Retinal pigment epithelial cell (primary cell): Measurements from ENCODE around the gene NUDT21.
"Not testable (repeated sequence)": the region's sequence is repeated elsewhere in the genome, so short reads cannot be mapped to it uniquely, and the experiment has no call there.

Experiments
- DNase-seq: peaks from one replicate; pipeline ENCODE4 v3.0.0-alpha.2; 2010; ENCODE audit warnings: low read depth
- H3K4me3 ChIP-seq: 2 replicates; pipeline ENCODE4 v1.5.1; 2011; ENCODE audit warnings: mild to moderate bottlenecking, low read length, control low read depth, moderate library complexity
- TF ChIP-seq, protein P1 (sequence below): conservative IDR thresholded peaks from 2 replicates; pipeline ENCODE4 v1.5.1; 2011; ENCODE audit warnings: low read depth, low read length, control low read depth, inconsistent platforms

NUDT21 gene

GRCh38 chr16:56389554-56389953 is 61.6 kb downstream of the NUDT21 start:
- TF ChIP-seq, protein P1, sequence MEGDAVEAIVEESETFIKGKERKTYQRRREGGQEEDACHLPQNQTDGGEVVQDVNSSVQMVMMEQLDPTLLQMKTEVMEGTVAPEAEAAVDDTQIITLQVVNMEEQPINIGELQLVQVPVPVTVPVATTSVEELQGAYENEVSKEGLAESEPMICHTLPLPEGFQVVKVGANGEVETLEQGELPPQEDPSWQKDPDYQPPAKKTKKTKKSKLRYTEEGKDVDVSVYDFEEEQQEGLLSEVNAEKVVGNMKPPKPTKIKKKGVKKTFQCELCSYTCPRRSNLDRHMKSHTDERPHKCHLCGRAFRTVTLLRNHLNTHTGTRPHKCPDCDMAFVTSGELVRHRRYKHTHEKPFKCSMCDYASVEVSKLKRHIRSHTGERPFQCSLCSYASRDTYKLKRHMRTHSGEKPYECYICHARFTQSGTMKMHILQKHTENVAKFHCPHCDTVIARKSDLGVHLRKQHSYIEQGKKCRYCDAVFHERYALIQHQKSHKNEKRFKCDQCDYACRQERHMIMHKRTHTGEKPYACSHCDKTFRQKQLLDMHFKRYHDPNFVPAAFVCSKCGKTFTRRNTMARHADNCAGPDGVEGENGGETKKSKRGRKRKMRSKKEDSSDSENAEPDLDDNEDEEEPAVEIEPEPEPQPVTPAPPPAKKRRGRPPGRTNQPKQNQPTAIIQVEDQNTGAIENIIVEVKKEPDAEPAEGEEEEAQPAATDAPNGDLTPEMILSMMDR, result no peak
- no peak overlapping the region for H3K4me3 ChIP-seq
- no peak for DNase-seq

DNA sequence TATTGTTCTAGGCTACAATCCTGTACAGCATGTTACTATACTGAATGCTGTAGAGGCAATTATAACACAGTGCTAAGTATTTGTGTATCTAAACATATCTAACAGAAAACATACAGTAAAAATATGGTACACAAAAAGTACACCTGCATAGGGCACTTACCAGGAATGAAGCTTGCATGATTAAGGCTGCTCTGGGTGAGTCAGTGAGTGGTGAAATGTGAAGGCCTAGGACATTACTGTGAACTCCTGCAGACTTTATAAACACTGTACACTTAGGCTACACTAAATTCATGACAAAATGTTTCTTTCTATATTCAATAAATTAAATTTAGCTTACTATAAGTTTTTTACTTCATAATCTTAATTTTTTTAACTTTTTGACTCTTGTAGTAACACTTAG is 62.9 kb downstream of the NUDT21 start:
- TF ChIP-seq, protein P1, result no peak

GRCh38 chr16:56387396-56387795 is 63.7 kb downstream of the NUDT21 start:
- H3K4me3 ChIP-seq, result no peak overlapping the region
- no peak for DNase-seq
- TF ChIP-seq, protein P1, result no peak

More for the DNA sequence above, 62.9 kb downstream of the NUDT21 start:
- no peak overlapping the region for H3K4me3 ChIP-seq
- DNase-seq, result no peak

GRCh38 chr16:56384074-56384721 is 66.9 kb downstream of the NUDT21 start:
- DNase-seq, result no peak
- TF ChIP-seq, protein P1, result no peak
- H3K4me3 ChIP-seq, result no peak overlapping the region

- DNase-seq, result no peak
- no peak overlapping the region for H3K4me3 ChIP-seq
- TF ChIP-seq, protein P1, result no peak
Measured at GRCh38 chr16:56382901-56383355, 68.2 kb downstream of the NUDT21 start.

- DNase-seq, result no peak
- TF ChIP-seq, protein P1, result no peak
- H3K4me3 ChIP-seq, result no peak overlapping the region
Measured at GRCh38 chr16:56382459-56382858, 68.7 kb downstream of the NUDT21 start.

DNA sequence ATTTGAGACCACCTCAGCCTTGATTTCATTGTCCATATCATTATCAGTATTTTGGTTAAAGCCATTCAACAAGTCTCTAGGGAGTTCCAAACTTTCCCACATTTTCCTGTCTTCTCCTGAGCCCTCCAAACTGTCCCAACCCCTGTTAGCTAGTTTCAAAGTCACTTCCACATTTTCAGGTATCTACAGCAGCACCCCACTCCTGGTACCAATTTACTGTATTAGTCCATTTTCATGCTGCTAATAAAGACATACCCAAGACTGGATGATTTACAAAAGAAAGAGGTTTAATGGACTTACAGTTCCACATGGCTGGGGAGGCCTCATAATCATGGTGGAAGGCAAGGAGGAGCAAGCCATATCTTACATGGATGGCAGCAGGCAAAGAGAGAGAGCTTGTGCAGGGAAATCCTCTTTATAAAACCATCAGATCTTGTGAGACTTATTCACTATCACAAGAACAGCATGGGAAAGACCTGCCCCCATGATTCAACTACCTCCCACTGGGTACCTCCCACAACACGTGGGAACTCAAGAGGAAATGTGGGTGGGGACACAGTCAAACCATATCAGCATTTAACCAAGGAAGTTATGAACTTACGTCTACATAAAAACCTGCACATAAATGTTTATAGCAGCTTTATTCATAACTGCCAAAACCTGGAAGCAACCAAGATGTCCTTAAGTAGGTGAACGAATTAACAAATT is 70.2 kb downstream of the NUDT21 start:
- not testable (repeated sequence) for DNase-seq, H3K4me3 ChIP-seq
